Adrenal gland (tissue), 12 donors: Measurements from ENCODE around the gene STX18. TPM values are rescaled to one million over a fixed set of nuclear protein-coding genes. Genes with fewer than 3 reads are reported as not detected.

Experiments
- DNase-seq, 7 donors: peaks; one replicate each; pipeline ENCODE4 v3.0.0-alpha.2; 2019 to 2020
- H3K27ac ChIP-seq, 5 donors: fragments of 200-600 bp; sonication (generic) in 4 of 5; 1 replicate in 3 of 5; 2 replicates in 2 of 5; pipeline versions ENCODE4 v1.5.1 to v1.8.0; 2016 to 2020; ENCODE audit warnings: mild to moderate bottlenecking in 1 of 5
- H3K27me3 ChIP-seq: fragments of 200-600 bp; 2 replicates; pipeline ENCODE4 v1.8.0; 2021
- H3K36me3 ChIP-seq, 2 donors: fragments of 200-600 bp; replicated peaks in 1 of 2; 1 replicate in 1 of 2; 2 replicates in 1 of 2; pipeline versions ENCODE4 v1.5.1 to v1.8.0; 2018 to 2022
- H3K4me1 ChIP-seq, 2 donors: fragments of 200-600 bp; replicated peaks in 1 of 2; 1 replicate in 1 of 2; 2 replicates in 1 of 2; pipeline versions ENCODE4 v1.5.1 to v1.8.0; 2018 to 2021
- H3K4me3 ChIP-seq, 4 donors: fragments of 200-600 bp; sonication (generic) in 3 of 4; one replicate each; pipeline ENCODE4 v1.5.1; 2016 to 2018
- H3K9me3 ChIP-seq, 3 donors: fragments of 200-600 bp; sonication (generic) in 1 of 3; replicated peaks in 1 of 3; 1 replicate in 2 of 3; 2 replicates in 1 of 3; pipeline versions ENCODE4 v1.5.1 to v1.8.0; 2016 to 2021
- POLR2A ChIP-seq, 2 donors: fragments of 450-650 bp; IDR thresholded peaks; one replicate each; pipeline ENCODE4 v1.6.1; 2017; ENCODE audit warnings: antibody characterized with exemption in 2 of 2, mild to moderate bottlenecking in 2 of 2, moderate library complexity in 1 of 2
- WGBS, 4 donors: extraction: QIAGEN DNeasy Blood & Tissue Kit in 2 of 4; methylation state at CpG; one replicate each; pipeline versions ENCODE4 v1.1.5 to v1.1.7; 2013 to 2017; 5-methylcytosine and 5-hydroxymethylcytosine counted together
- intact Hi-C, 2 donors: fragments of 100-400 bp; cut with DNase I; formaldehyde crosslinking; loops; one replicate each; pipeline versions ENCODE4 v1.14.1 to v1.15.0; 2022 to 2023
- polyA plus RNA-seq, 3 donors: library from polyadenylated mRNA; stranded (reverse); fragments of 200-250 nt in 2 of 3; fragments of 350-450 nt in 1 of 3; fragmentation: Illumina TruSeq in 1 of 3; extraction: RNeasy Lipid Tissue Mini Kit (QIAGEN cat#74804) in 1 of 3; gene quantifications; one replicate each; pipeline ENCODE4 v1.2.3, GENCODE V29; 2013 to 2014
- total RNA-seq, 9 donors: library from RNA; depleted of rRNA in 4 of 9; stranded (reverse); fragments of >200 nt in 4 of 9; fragments of 120-200 nt in 1 of 9; fragmentation: NEBNext Ultra II Directional in 1 of 9; extraction: Animal tissue kit (Norgen Biotek cat#: 25700) in 1 of 9; gene quantifications; one replicate each; pipeline versions ENCODE4 v1.1.0 to v1.2.4, GENCODE V29; 2013 to 2023
- TF ChIP-seq, protein P1 (sequence below), 6 experiments: fragments of 450-650 bp in 4 of 6; fragments of 200-600 bp in 2 of 6; sonication (generic) in 1 of 6; IDR thresholded peaks; 1 replicate in 5 of 6; 2 replicates in 1 of 6; pipeline versions ENCODE4 v1.5.1 to v1.8.0; 2016 to 2021; ENCODE audit warnings: antibody characterized with exemption in 6 of 6, mild to moderate bottlenecking in 2 of 6, moderate library complexity in 1 of 6
- donor health status: healthy with polysubstance abuse.
- donor health status: Bipolar disorder and iron deficiency.
- donor health status: DM: yes; HTN: yes; CAD: no.
- donor health status: DM: no; HTN: no; CAD: no.
- donor health status: DM: no; HTN: no; CAD: no.
- donor health status: DM: yes; HTN: yes; CAD: no.

Gene STX18
- total and polyA plus RNA-seq, 12 donors, result 28.6 to 88.5 (median 38.1) TPM

DNA sequence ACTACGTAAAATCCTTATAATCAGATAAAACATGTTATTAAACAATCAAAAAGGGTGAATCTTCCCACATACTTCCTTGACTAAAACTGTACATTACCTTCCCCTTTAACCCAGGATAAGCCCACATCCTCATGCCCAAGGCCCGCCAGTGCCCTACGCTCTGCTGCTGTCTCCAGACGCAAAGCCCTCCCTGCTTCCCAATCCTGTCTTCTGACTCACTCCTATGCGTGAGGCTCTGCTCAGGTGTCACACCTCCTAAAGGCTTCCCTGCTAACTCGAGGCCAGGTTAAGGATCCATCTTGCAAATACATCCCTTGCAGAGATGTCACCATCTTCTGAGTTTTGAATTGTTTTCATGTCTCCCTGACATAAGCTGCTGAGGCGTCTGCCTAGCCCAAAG is 61.6 kb downstream of the STX18 start:
- TF ChIP-seq, protein P1, sequence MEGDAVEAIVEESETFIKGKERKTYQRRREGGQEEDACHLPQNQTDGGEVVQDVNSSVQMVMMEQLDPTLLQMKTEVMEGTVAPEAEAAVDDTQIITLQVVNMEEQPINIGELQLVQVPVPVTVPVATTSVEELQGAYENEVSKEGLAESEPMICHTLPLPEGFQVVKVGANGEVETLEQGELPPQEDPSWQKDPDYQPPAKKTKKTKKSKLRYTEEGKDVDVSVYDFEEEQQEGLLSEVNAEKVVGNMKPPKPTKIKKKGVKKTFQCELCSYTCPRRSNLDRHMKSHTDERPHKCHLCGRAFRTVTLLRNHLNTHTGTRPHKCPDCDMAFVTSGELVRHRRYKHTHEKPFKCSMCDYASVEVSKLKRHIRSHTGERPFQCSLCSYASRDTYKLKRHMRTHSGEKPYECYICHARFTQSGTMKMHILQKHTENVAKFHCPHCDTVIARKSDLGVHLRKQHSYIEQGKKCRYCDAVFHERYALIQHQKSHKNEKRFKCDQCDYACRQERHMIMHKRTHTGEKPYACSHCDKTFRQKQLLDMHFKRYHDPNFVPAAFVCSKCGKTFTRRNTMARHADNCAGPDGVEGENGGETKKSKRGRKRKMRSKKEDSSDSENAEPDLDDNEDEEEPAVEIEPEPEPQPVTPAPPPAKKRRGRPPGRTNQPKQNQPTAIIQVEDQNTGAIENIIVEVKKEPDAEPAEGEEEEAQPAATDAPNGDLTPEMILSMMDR (IDR thresholded peaks at IDR 0.05), result no peak
- no peak for TF ChIP-seq POLR2A (IDR thresholded peaks at IDR 0.05)
- WGBS, 4 donors, result 78 to 79% (median 79%) methylated on average over 7 of the region's 7 CpGs
- Histone ChIP-seq H3K4me1 (peaks cover 0 to 19% of the 10 kb centered on the region in 2 donors), H3K4me3 (no peak overlapping the region), H3K27ac (peak overlapping the region in 1 of 5 donors; percentile 15), H3K27me3 (no peaks in the 10 kb centered on the region), H3K9me3 (no peaks in the 10 kb centered on the region), H3K36me3 (no peaks in the 10 kb centered on the region)
- intact Hi-C loops, result loop anchor here (10.0 kb wide), 2 partner anchors 375 to 515 kb away; partner anchors contain the start of gene MSX1 (in 1 of the 2)
- no peak for DNase-seq

DNA sequence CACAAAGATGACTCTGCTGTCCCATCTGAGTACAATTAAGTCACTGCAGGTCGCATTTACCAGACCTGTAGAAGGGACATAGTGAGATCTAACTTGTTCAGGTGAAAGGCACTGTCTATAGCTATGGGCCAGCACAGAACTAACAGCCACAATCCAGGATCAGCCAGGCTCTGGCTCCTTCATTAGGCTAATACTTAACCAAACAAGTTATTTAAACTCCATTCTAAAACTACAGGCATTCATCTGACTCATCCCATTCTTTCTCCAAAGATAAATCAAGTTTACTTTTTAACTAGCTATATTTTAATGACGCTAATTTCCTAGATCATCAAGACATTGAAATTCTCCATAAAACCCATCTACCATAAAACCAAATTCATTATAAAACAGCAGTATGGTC is 62.5 kb downstream of the STX18 start:
- H3K9me3 ChIP-seq, result no peaks in the 10 kb centered on the region
- no peak for TF ChIP-seq POLR2A (IDR thresholded peaks at IDR 0.05)
- TF ChIP-seq, protein P1 (IDR thresholded peaks at IDR 0.05), result no peak
- H3K36me3 ChIP-seq, result no peaks in the 10 kb centered on the region
- no peaks in the 10 kb centered on the region for H3K27me3 ChIP-seq
- H3K4me3 ChIP-seq, result no peak overlapping the region
- DNase-seq, result no peak
- WGBS, 4 donors, result 85 to 97% (median 89%) methylated on average over 2 of the region's 2 CpGs
- intact Hi-C loops, result no loop called here
- H3K27ac ChIP-seq, result no peak overlapping the region
- peaks cover under 1 to 19% of the 10 kb centered on the region in 2 donors for H3K4me1 ChIP-seq

DNA sequence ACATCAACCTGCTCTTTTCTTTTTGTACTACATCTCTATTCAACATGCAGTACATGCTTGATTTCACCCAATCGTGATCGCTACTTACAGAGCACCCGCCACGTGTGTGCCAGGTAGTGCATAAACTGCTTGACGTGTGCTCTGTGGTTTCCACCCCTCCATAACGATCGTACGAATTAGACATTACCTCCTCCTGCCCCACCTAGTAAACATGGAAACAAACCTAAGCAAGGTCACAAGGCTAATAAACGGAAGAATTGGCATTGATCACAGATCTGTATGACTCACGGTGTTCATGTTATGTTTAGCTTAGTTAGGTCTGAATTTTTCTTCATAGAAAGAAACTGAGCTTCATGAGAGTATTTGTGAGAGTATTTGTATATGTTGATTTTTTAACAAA is 64.1 kb downstream of the STX18 start:
- H3K36me3 ChIP-seq, result no peaks in the 10 kb centered on the region
- H3K4me3 ChIP-seq, result peak overlapping the region in 1 of 4 donors; percentile 24
- H3K4me1 ChIP-seq, result peaks cover 10 to 33% of the 10 kb centered on the region in 2 donors
- no peak for TF ChIP-seq POLR2A (IDR thresholded peaks at IDR 0.05)
- TF ChIP-seq, protein P1 (IDR thresholded peaks at IDR 0.05), result no peak
- WGBS, 4 donors, result 35 to 52% (median 49%) methylated on average over 10 of the region's 10 CpGs
- intact Hi-C loops, result no loop called here
- no peaks in the 10 kb centered on the region for H3K9me3 ChIP-seq
- peak overlapping the region; percentile 9 to 75 (median 48) for H3K27ac ChIP-seq
- DNase-seq, result peak in 1 of 7 donors; percentile 36
- H3K27me3 ChIP-seq, result no peaks in the 10 kb centered on the region

DNA sequence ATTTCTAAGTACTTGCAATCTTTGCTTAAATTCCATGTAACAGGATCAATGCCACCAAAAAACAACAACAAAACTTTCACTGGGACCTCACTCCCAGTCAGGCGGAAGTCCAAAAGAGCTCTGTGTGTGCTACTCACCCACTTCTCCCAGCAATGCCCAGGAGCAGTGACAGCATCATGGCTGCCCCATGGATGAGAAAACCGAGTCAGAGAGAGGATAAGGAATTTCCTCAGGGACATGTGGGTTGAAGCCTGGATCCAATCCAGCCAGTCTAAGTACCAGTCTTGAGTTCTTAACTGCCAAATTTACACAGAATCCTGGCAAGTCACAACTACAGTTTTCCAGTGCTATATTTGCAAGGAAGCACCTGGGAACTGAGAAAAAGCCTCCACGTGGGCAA is 64.5 kb downstream of the STX18 start:
- TF ChIP-seq, protein P1 (IDR thresholded peaks at IDR 0.05), result no peak
- no peak for TF ChIP-seq POLR2A (IDR thresholded peaks at IDR 0.05)
- H3K4me1 ChIP-seq, result peaks cover 14 to 36% of the 10 kb centered on the region in 2 donors
- intact Hi-C loops, result no loop called here
- peak overlapping the region; percentile 9 to 75 (median 48) for H3K27ac ChIP-seq
- peak overlapping the region in 1 of 4 donors; percentile 24 for H3K4me3 ChIP-seq
- no peaks in the 10 kb centered on the region for H3K27me3 ChIP-seq
- H3K9me3 ChIP-seq, result no peaks in the 10 kb centered on the region
- H3K36me3 ChIP-seq, result no peaks in the 10 kb centered on the region
- WGBS, 4 donors, result 34 to 52% (median 41%) methylated on average over 3 of the region's 3 CpGs
- DNase-seq, result peak in 5 of 7 donors; percentile 39 to 53 (median 48)
